B cell (primary cell): Measurements from ENCODE around the gene DYRK1A.

Experiments used
- EZH2 ChIP-seq: IDR thresholded peaks from 2 replicates; pipeline ENCODE4 v1.6.1; 2012; ENCODE audit warnings: borderline replicate concordance, low read depth, mild to moderate bottlenecking, moderate library complexity, low read length; ENCODE audit not compliant: insufficient read depth, poor library complexity, severe bottlenecking
- TF ChIP-seq, protein P1 (sequence below): fragments of 200-600 bp; IDR thresholded peaks from one replicate; pipeline ENCODE4 v1.8.0; 2022; ENCODE audit warnings: antibody characterized with exemption, mild to moderate bottlenecking

DNA sequence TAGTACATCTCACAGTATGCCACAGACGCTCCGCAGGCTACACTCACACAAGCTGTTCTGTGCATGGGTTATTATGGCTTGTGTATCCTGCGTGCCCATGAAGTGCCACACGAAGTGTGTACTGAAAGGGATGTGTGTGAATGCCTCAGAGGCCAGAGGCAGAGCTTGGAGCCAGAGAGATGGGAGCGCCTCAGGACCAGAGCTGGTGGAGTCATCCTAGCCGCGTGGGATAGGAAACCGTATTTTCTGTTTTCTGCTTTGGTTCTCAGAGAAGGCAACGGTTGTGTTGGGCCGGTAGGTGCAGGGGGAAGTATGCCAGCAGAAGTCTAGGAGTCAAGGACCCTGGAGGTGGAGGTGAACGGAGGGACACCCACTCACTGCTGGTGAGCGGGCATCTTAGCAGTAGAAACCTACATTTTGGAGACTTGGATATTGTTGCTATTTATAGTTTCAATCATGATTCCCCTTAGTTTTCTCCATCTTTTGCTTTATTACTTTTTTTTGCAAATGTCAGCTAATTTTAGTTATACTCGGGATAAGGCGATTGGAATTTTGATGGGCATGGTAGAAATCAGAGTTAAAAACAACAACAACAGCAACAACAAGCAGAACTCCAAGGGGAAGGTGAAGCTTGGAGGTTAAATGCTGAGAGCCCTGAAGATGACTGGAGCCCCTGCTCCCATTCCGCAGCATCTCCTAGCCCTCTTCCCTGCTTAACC is 188.2 kb downstream of the DYRK1A start:
- TF ChIP-seq, protein P1, sequence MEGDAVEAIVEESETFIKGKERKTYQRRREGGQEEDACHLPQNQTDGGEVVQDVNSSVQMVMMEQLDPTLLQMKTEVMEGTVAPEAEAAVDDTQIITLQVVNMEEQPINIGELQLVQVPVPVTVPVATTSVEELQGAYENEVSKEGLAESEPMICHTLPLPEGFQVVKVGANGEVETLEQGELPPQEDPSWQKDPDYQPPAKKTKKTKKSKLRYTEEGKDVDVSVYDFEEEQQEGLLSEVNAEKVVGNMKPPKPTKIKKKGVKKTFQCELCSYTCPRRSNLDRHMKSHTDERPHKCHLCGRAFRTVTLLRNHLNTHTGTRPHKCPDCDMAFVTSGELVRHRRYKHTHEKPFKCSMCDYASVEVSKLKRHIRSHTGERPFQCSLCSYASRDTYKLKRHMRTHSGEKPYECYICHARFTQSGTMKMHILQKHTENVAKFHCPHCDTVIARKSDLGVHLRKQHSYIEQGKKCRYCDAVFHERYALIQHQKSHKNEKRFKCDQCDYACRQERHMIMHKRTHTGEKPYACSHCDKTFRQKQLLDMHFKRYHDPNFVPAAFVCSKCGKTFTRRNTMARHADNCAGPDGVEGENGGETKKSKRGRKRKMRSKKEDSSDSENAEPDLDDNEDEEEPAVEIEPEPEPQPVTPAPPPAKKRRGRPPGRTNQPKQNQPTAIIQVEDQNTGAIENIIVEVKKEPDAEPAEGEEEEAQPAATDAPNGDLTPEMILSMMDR, result no peak
- TF ChIP-seq EZH2, result no peak
